GM19463 (cell line): Measurements from ENCODE around the gene ZNF823.
"Not testable (repeated sequence)": the region's sequence is repeated elsewhere in the genome, so short reads cannot be mapped to it uniquely, and the experiment has no call there.

ENCODE experiments used
- ATAC-seq: cut with Tn5 transposase; IDR thresholded peaks from one replicate; pipeline ENCODE4 v1.9.1; 2021; ENCODE audit warnings: mild to moderate bottlenecking, moderate library complexity; ENCODE audit not compliant: unreplicated experiment

Gene ZNF823

GRCh38 chr19:11684987-11685675 lies 53.6 kb downstream of the ZNF823 start:
- ATAC-seq, result no peak

- ATAC-seq, result no peak
Observed at GRCh38 chr19:11680689-11681302, 58.0 kb downstream of the ZNF823 start.

- ATAC-seq, result no peak
Observed at GRCh38 chr19:11678504-11678903, 60.2 kb downstream of the ZNF823 start.

GRCh38 chr19:11676661-11677600 lies 61.8 kb downstream of the ZNF823 start:
- ATAC-seq, result not testable (repeated sequence)

- ATAC-seq, result no peak
Observed at GRCh38 chr19:11675569-11675968, 63.2 kb downstream of the ZNF823 start.

- ATAC-seq, result no peak
Observed at GRCh38 chr19:11674067-11674492, 64.7 kb downstream of the ZNF823 start.

GRCh38 chr19:11673608-11674041 lies 65.1 kb downstream of the ZNF823 start:
- ATAC-seq, result no peak
